PFSK-1 (cell line): ENCODE results near the gene PLEKHM3.

ENCODE experiments used
- FOXP2 ChIP-seq: optimal IDR thresholded peaks from 2 replicates; pipeline ENCODE3; 2011; ENCODE audit warnings: borderline replicate concordance, control low read depth, inconsistent platforms; ENCODE audit not compliant: insufficient read depth; ENCODE audit errors: extremely low read length, extremely low read depth
- POLR2AphosphoS5 ChIP-seq: IDR thresholded peaks from 2 replicates; pipeline ENCODE4 v1.6.1; 2012; ENCODE audit warnings: low read depth, mild to moderate bottlenecking, control low read depth, low read length, moderate library complexity
- SIN3A ChIP-seq: IDR thresholded peaks from 2 replicates; pipeline ENCODE4 v1.6.1; 2012; ENCODE audit warnings: mild to moderate bottlenecking, low read length, moderate library complexity, borderline replicate concordance; ENCODE audit not compliant: insufficient read depth
- TAF1 ChIP-seq: IDR thresholded peaks from 2 replicates; pipeline ENCODE4 v1.6.1; 2012; ENCODE audit warnings: low read length, control low read depth, borderline replicate concordance; ENCODE audit not compliant: insufficient read depth
- TF ChIP-seq, protein P1 (sequence below), 2 experiments: IDR thresholded peaks; 2 replicates each; pipeline versions ENCODE4 v1.6.1 to v1.8.0; 2011 to 2012; ENCODE audit warnings: low read depth in 2 of 2, low read length in 2 of 2, control low read depth in 1 of 2, inconsistent platforms in 1 of 2, mild to moderate bottlenecking in 1 of 2, moderate library complexity in 1 of 2; ENCODE audit not compliant: insufficient read depth in 1 of 2

The PLEKHM3 gene

DNA sequence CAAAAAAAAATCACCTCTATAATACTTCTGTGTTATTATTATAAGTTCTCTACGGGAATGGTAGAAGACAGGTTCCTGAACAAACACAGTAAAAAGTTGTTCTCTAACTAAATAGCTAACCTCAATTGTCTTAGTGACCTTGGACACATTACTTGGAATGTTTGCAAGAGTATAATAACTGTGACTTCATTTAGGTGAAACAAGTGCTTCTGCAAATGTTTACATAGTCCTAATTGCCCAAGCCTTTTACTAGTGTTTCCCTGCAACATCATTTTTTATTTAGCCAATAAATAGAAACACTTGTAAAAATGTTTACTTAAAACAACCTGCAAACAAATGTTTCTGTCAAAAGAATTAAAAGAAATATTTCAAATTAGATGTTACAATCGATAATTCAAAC is 9.9 kb downstream of the PLEKHM3 start:
- TF ChIP-seq SIN3A, result no peak

DNA sequence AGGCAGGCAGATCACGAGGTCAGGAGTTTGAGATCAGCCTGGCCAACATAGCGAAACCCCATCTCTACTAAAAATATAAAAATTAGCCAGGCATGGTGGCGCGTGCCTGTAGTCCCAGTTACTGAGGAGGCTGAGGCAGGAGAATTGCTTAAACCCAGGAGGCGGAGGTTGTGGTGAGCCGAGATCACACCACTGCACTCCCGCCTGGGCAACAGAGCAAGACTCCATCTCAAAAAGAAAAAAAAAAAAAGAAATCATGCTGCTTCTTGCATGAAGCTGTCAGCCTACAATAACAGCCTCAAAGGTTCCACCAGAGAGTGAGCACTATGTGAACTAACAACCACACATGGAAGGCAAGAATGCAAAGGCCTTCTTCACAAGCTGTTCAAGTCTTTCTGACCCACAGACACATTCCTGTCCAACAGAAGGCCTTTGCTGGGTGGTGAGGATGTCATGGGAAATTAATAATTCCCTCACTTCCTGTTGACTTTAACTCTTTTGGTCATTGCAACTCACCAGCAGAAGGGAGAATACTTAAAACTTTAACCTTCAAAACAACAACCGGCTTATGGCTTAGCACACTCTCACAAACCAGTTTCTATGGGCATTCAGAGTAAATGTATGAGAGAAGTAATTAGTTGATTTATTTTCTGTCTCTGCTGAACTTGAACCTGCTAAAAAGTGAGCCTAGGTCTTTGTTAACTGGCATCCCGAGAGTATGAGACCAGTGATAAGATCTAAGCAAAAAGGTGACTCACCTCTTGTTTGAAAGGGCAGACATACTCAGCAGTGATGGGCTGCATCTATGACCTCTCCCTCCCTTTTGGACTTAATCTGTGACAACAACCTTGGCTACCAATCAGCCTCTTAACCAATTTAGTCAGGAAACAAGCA is 11.8 kb downstream of the PLEKHM3 start:
- TF ChIP-seq FOXP2 (no peak), SIN3A (no peak), TAF1 (no peak), POLR2AphosphoS5 (no peak)
- TF ChIP-seq, protein P1, sequence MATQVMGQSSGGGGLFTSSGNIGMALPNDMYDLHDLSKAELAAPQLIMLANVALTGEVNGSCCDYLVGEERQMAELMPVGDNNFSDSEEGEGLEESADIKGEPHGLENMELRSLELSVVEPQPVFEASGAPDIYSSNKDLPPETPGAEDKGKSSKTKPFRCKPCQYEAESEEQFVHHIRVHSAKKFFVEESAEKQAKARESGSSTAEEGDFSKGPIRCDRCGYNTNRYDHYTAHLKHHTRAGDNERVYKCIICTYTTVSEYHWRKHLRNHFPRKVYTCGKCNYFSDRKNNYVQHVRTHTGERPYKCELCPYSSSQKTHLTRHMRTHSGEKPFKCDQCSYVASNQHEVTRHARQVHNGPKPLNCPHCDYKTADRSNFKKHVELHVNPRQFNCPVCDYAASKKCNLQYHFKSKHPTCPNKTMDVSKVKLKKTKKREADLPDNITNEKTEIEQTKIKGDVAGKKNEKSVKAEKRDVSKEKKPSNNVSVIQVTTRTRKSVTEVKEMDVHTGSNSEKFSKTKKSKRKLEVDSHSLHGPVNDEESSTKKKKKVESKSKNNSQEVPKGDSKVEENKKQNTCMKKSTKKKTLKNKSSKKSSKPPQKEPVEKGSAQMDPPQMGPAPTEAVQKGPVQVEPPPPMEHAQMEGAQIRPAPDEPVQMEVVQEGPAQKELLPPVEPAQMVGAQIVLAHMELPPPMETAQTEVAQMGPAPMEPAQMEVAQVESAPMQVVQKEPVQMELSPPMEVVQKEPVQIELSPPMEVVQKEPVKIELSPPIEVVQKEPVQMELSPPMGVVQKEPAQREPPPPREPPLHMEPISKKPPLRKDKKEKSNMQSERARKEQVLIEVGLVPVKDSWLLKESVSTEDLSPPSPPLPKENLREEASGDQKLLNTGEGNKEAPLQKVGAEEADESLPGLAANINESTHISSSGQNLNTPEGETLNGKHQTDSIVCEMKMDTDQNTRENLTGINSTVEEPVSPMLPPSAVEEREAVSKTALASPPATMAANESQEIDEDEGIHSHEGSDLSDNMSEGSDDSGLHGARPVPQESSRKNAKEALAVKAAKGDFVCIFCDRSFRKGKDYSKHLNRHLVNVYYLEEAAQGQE (IDR thresholded peaks at IDR 0.05; ENCODE audit: insufficient read depth in 1 of 2, low read depth in 2 of 2, low read length in 2 of 2), result no peak

DNA sequence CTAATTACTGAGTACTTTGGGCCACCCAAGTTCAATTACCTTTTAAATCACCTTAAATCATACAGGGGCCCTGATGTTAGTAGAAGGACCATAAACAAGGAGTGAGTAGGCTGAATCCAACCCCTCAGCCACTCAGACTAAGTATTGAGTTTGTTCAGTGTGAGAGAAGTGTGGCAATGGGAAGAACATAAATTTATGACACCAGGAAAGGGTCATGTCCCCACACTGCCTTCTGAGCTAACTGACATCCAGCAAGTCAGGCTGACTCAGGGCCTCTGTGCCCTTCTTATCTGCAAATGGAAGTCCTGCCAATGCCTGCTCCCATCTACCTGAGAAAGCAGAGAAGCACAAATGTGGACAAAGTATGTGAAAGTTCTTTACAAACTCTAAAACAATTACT is 12.9 kb downstream of the PLEKHM3 start:
- TF ChIP-seq SIN3A (no peak), POLR2AphosphoS5 (no peak), FOXP2 (no peak), TAF1 (no peak)
- TF ChIP-seq, protein P1 (IDR thresholded peaks at IDR 0.05; ENCODE audit: insufficient read depth in 1 of 2, low read depth in 2 of 2, low read length in 2 of 2), result no peak

DNA sequence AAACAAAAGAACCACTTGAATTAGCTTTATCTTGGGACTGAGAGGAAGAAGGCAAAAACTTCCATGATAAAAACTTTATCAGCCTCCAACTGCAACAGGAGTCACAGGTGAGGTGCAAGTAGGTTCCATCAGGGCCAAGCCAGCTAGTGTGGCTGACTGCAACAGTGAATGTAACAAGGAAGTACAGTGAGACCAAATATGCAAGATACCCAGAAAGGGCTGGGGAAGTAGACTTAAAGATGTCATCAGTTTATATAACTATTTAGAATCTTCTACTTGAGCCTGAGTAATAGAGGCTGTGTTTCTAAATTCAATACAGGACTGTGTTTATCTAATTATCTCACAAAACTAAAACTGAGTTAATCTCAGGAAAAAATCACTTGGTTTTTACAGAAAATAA is 14.8 kb downstream of the PLEKHM3 start:
- TF ChIP-seq TAF1 (no peak), FOXP2 (no peak), POLR2AphosphoS5 (no peak), SIN3A (no peak)
- TF ChIP-seq, protein P1 (IDR thresholded peaks at IDR 0.05; ENCODE audit: insufficient read depth in 1 of 2, low read depth in 2 of 2, low read length in 2 of 2), result no peak

DNA sequence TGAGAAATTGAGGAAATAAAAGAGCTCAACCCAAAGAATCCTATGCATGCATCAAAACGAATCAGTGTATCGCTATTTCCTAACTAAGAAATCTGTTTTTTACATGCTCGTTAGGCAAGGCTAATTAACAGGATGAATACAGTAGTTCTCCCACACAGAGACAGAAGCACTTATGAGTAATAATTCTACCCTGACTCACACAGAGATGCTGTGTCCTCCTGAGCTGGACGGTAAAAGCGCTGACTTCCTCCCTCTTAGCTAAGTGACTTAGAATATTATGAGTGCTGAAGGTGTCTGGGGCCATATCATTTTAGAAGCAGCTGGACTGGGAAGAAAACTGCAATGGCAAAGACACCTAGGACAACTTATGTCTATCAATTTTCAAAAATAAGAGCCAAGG is 18.5 kb downstream of the PLEKHM3 start:
- TF ChIP-seq POLR2AphosphoS5 (no peak), TAF1 (no peak), FOXP2 (no peak), SIN3A (no peak)
- TF ChIP-seq, protein P1 (IDR thresholded peaks at IDR 0.05; ENCODE audit: insufficient read depth in 1 of 2, low read depth in 2 of 2, low read length in 2 of 2), result no peak
